Parietal lobe (tissue), 2 donors: Measurements from ENCODE around the gene UGT8. TPM values are rescaled to one million over a fixed set of nuclear protein-coding genes. Genes with fewer than 3 reads are reported as not detected.

Source experiments
- small RNA-seq: library from RNA; depleted of rRNA; stranded (forward); fragments of <200 nt; gene quantifications from one replicate; pipeline ENCODE3, GENCODE V24; 2014; ENCODE audit warnings: low replicate concordance
- total RNA-seq: library from RNA; depleted of rRNA; stranded (reverse); fragments of >200 nt; gene quantifications from one replicate; pipeline ENCODE4 v1.2.3, GENCODE V29; 2014

Gene UGT8, protein sequence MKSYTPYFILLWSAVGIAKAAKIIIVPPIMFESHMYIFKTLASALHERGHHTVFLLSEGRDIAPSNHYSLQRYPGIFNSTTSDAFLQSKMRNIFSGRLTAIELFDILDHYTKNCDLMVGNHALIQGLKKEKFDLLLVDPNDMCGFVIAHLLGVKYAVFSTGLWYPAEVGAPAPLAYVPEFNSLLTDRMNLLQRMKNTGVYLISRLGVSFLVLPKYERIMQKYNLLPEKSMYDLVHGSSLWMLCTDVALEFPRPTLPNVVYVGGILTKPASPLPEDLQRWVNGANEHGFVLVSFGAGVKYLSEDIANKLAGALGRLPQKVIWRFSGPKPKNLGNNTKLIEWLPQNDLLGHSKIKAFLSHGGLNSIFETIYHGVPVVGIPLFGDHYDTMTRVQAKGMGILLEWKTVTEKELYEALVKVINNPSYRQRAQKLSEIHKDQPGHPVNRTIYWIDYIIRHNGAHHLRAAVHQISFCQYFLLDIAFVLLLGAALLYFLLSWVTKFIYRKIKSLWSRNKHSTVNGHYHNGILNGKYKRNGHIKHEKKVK
- total RNA-seq: 5.9 TPM

DNA sequence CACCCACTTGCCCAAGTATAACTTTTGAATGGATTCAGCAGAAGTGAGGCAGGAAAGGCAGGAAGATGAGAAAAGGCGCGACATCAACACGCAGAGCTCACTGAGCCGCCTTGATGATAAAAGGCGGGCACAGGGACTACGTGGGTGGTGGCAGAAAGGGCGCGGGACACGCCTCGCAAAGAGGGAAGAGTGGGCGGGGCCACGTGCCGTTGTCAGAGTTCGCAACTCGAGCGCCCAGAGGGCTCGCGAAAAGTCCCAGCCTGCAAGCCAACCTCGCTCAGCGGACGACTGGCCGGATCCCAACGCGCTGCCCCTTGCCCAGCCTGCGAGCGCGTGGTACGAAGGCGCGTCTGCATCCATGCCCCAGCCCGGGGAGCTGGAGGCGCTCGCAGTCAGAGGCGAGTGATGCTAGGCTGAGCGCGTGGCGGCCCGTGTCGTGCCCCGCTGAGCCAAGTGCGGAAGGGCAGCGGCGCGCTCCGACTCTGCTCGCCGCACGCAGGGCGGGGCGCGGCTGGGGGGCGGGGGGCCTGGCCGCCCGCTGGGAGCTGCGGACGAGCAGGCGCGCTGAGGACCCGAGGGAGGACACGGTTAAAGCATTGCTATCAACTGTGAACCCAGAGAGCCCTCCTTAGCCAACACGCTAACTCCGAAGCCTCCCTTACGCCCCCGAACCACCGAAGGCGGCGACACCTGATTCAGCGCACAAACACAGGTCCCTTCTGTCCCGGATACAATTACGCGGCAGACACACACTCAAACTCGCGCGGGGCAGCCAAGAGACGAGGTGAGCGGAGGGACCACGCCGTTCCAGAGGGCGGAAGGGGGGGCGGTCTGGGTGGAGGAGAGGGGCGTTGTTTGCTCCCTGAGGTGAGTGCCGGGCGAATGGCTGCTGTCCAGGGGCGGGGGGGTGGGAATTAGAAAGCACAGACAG is at the start of gene UGT8:
Gene UGT8 (plus strand): TSS at position 617 of the 931 bp plus-strand sequence. CDS start 24,074 bp downstream, outside the sequence.

Small RNA genes within 50 kb of the gene (small RNA-seq; reads per million reads assigned to genes)
- 7.7 reads per million, percentile 89 among the genes with 10 or more reads in this experiment for gene MIR577
